Measurements from ENCODE around the gene AMPD2. TPM values are rescaled to one million over a fixed set of nuclear protein-coding genes. Genes with fewer than 3 reads are reported as not detected.
A peak's percentile ranks its signal among the peaks of the same experiment; 100 is the strongest.

AMPD2 gene
- total RNA-seq, 2 experiments from 2014 or later, result 170 to 191 TPM

GRCh38 chr1:109641861-109642260 is 22.2 kb downstream of the AMPD2 start:
- intact Hi-C loops (cut with DNase I, micrococcal nuclease), result loop anchor here (5.0 kb wide), 4 partner anchors 45 to 340 kb away; partner anchors contain the start of genes AHCYL1 (in 2 of the 2), GSTM1 (in 2 of the 2) and GNAI3 (in 1 of the 2)
- ATAC-seq (ENCODE audit: poor library complexity) (no peak), DNase-seq (peak in 1 of 14 experiments; percentile 5)

GRCh38 chr1:109642626-109643025 is 23.0 kb downstream of the AMPD2 start:
- TF ChIP-seq CTCF (IDR thresholded peaks at IDR 0.05), result no peak
- CTCF ChIA-PET, result interaction anchor here (3.8 kb wide), 1 partner anchor 131 kb away, joined by 22 read pairs; no protein-coding TSS in a partner anchor
- intact Hi-C loops (cut with DNase I, micrococcal nuclease), result loop anchor here (5.0 kb wide), 4 partner anchors 45 to 340 kb away; partner anchors contain the start of genes AHCYL1 (in 2 of the 2), GSTM1 (in 2 of the 2) and GNAI3 (in 1 of the 2)
- Mint-ChIP-seq H3K4me1 (ENCODE audit: low read depth) (peaks cover 20% of the 10 kb centered on the region), H3K9me3 (no peaks in the 10 kb centered on the region), H3K4me3 (no peak overlapping the region), H3K36me3 (ENCODE audit: low read depth) (no peaks in the 10 kb centered on the region), H3K27me3 (no peaks in the 10 kb centered on the region), H3K27ac (no peak overlapping the region)
- Histone ChIP-seq H3K9me3 (ENCODE audit: control insufficient read depth in 1 of 2, insufficient read depth in 1 of 2, low read length in 2 of 2) (no peaks in the 10 kb centered on the region), H3K4me1 (ENCODE audit: insufficient read depth, low read length) (peaks cover 15% of the 10 kb centered on the region), H3K27me3 (ENCODE audit: control insufficient read depth in 1 of 2, insufficient read depth in 2 of 2, low read length in 2 of 2) (no peaks in the 10 kb centered on the region), H3K4me3 (ENCODE audit: low read length) (no peak overlapping the region), H3K36me3 (ENCODE audit: insufficient read depth, low read length) (no peaks in the 10 kb centered on the region), H3K27ac (ENCODE audit: low read depth in 1 of 2, low read length in 2 of 2) (no peak overlapping the region)
- no peak for ATAC-seq (ENCODE audit: poor library complexity)
- peak in 1 of 14 experiments; percentile 4 for DNase-seq
- POLR2A ChIA-PET, result no interaction called here

More at GRCh38 chr1:109641861-109642260, 22.2 kb downstream of the AMPD2 start:
- no peak for TF ChIP-seq CTCF (IDR thresholded peaks at IDR 0.05)
- no peaks in the 10 kb centered on the region for H3K9me3 ChIP-seq (ENCODE audit: control insufficient read depth in 1 of 2, insufficient read depth in 1 of 2, low read length in 2 of 2)
- CTCF ChIA-PET, result interaction anchor here (2.6 to 3.8 kb wide), 2 partner anchors 132 to 344 kb away, joined by 22 to 28 read pairs; partner anchors contain the start of gene AHCYL1
- H3K36me3 ChIP-seq (ENCODE audit: insufficient read depth, low read length), result no peaks in the 10 kb centered on the region
- H3K9me3 Mint-ChIP-seq, result no peaks in the 10 kb centered on the region
- no peaks in the 10 kb centered on the region for H3K27me3 Mint-ChIP-seq
- no peak overlapping the region for H3K4me3 ChIP-seq (ENCODE audit: low read length)
- peaks cover 15% of the 10 kb centered on the region for H3K4me1 ChIP-seq (ENCODE audit: insufficient read depth, low read length)
- no peak overlapping the region for H3K27ac ChIP-seq (ENCODE audit: low read depth in 1 of 2, low read length in 2 of 2)
- H3K4me1 Mint-ChIP-seq (ENCODE audit: low read depth), result peaks cover 20% of the 10 kb centered on the region
- H3K36me3 Mint-ChIP-seq (ENCODE audit: low read depth), result no peaks in the 10 kb centered on the region
- H3K27ac Mint-ChIP-seq, result no peak overlapping the region
- POLR2A ChIA-PET, result interaction anchor here (2.1 kb wide), 1 partner anchor 14 kb away, joined by 9 read pairs; the partner anchor contains the start of gene GSTM4
- no peak overlapping the region for H3K4me3 Mint-ChIP-seq
- no peaks in the 10 kb centered on the region for H3K27me3 ChIP-seq (ENCODE audit: control insufficient read depth in 1 of 2, insufficient read depth in 2 of 2, low read length in 2 of 2)

- Mint-ChIP-seq H3K9me3 (no peaks in the 10 kb centered on the region), H3K27me3 (no peaks in the 10 kb centered on the region), H3K27ac (no peak overlapping the region), H3K4me3 (no peak overlapping the region), H3K4me1 (ENCODE audit: low read depth) (peaks cover 20% of the 10 kb centered on the region), H3K36me3 (ENCODE audit: low read depth) (no peaks in the 10 kb centered on the region)
- DNase-seq (peak; percentile 79 to 91 (median 88)), ATAC-seq (ENCODE audit: poor library complexity) (peak; percentile 94)
- Histone ChIP-seq H3K4me1 (ENCODE audit: insufficient read depth, low read length) (peaks cover 15% of the 10 kb centered on the region), H3K27ac (ENCODE audit: low read depth in 1 of 2, low read length in 2 of 2) (no peak overlapping the region), H3K4me3 (ENCODE audit: low read length) (no peak overlapping the region), H3K27me3 (ENCODE audit: control insufficient read depth in 1 of 2, insufficient read depth in 2 of 2, low read length in 2 of 2) (no peaks in the 10 kb centered on the region), H3K36me3 (ENCODE audit: insufficient read depth, low read length) (no peaks in the 10 kb centered on the region), H3K9me3 (ENCODE audit: control insufficient read depth in 1 of 2, insufficient read depth in 1 of 2, low read length in 2 of 2) (no peaks in the 10 kb centered on the region)
- ChIA-PET POLR2A (no interaction called here), CTCF (interaction anchor here (3.8 kb wide), 1 partner anchor 130 kb away, joined by 22 read pairs; no protein-coding TSS in a partner anchor)
- TF ChIP-seq CTCF (IDR thresholded peaks at IDR 0.05), result peak; percentile 85
- intact Hi-C loops (cut with DNase I, micrococcal nuclease), result loop anchor here (5.0 kb wide), 4 partner anchors 44 to 339 kb away; partner anchors contain the start of genes AHCYL1 (in 2 of the 2), GSTM1 (in 2 of the 2) and GNAI3 (in 1 of the 2)
These were observed 24.0 kb downstream of the AMPD2 start for GRCh38 chr1:109643385-109644230.
